Central memory CD4-positive, alpha-beta T cell (primary cell): ENCODE results near the gene GLIS2.

Experiments used
- DNase-seq: peaks from one replicate; pipeline ENCODE4 v3.0.0; 2022

GLIS2 gene

GRCh38 chr16:4354512-4355409 is 38.9 kb downstream of the GLIS2 start:
- DNase-seq, result no peak

DNA sequence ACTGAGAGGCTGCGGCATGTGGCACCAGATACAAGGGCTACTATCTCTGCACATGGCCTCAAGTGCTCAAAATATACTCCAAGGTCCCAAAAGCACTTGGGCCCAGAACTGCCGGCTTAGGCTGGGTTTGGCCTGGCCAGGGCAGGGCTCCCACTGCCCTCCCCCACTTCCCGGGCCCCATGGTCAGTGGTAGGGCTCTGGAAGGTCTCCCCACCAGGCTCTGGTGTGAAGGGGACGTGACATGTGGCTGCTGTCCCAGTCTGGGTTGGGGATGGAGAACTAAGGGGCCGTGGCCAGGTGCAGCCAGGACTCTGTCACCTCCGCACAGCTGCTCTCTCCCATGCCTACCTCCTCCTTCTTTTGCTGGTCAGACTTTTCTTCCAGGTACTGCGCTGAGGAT is 41.0 kb downstream of the GLIS2 start:
- no peak for DNase-seq

- DNase-seq, result no peak
These were observed 42.4 kb downstream of the GLIS2 start for GRCh38 chr16:4358236-4358635.

- DNase-seq, result peak; percentile 50
These were observed 43.1 kb downstream of the GLIS2 start for GRCh38 chr16:4358831-4359561.

- DNase-seq, result no peak
These were observed 44.0 kb downstream of the GLIS2 start for GRCh38 chr16:4359914-4360313.

DNA sequence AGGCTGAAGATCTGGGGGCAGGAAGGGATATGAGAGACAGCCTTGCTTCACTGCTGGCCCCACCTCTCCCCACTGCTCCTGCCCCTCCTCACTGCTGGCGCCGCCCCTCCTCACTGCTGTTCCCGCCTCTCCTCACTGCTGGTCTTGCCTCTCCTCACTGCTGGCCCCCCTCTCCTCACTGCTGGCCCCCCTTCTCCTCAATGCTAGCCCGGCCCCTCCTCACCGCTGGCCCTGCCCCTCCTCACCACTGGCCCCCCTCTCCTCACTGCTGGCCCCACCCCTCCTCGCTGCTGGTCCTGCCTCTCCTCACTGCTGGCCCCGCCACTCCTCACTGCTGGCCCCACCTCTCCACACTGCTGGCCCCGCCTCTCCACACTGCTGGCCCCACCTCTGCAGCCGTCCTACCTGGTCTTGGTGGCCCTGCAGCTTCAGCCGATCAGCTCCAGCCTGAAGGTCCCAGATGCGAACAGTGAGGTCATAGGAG is 44.7 kb downstream of the GLIS2 start:
- no peak for DNase-seq

DNA sequence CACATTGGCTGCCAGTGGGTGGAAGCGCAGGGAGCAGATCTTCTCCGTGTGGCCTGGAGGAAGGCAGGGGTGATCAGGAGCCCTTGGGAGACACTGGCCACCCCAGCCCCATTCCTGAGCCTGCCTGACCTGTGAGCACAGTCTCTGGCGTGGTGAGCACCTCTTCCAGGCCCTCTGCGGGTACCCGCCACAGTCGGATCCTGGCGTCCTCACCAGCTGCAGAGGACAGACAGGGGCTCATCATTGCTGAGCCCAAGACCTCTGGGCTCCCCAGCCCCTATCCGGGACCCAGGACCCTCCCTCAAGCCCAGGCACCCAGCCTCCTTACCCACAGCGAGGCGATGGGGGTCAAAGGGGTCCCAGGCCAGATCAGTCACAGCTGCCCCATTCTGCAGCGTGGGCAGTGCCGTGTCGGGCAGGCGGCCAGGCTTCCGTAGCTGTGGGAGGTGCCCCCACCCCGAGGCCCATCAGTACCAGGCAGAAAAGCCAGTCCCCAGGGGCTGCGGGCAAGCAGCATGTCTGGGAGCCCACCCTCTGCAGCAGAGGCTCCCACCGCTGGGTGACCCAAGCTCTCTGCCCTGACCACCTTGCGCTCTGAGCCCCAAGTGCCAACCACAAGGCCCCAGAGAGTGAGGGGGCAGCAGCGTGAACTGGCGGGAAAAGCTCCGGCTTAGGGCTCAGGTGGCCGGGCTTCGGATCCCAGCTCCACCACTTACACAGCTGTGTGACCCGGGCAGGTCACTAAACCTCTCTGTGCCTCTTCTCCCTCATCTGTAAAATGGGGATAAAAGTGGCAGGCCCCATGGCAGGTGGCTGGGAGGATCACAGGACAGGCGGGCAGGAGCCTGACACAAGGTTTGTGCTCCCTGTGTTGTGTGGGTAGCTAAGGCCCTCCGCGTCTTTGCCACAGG is 45.4 kb downstream of the GLIS2 start:
- DNase-seq, result no peak

- DNase-seq, result no peak
These were observed 46.1 kb downstream of the GLIS2 start for GRCh38 chr16:4361944-4362311.

DNA sequence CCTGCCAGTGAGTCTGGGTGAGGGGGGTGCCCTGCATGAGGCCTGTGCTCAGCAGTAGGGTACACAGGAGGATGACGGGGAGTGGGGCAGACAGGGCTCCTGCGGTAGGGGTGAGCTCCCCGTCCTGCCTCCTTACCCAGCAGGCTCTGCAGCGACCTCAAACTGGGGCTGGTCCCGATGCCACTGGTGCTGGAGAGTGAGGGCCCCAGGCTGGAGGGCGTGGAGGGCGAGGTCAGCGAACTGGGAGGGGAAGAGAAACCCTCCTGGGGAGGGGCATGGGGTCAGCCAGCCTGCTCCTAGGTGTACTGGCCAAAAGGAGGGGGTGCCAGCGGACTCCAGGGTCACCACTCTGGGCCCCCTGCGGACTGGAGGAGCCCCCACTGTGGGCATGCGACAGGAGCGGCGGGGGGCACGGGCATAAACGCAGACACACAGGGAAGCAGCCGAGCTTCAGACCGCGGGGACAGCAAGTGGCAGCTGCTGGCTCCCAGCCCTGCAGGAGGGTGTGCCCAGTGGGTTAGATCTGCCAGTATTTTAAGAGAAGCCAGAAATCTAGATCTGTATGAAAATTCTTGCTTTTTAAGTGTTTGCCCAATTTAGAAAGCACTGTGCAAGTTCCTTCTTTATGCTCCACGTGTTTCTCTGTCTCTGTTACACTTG is 46.7 kb downstream of the GLIS2 start:
- no peak for DNase-seq

DNA sequence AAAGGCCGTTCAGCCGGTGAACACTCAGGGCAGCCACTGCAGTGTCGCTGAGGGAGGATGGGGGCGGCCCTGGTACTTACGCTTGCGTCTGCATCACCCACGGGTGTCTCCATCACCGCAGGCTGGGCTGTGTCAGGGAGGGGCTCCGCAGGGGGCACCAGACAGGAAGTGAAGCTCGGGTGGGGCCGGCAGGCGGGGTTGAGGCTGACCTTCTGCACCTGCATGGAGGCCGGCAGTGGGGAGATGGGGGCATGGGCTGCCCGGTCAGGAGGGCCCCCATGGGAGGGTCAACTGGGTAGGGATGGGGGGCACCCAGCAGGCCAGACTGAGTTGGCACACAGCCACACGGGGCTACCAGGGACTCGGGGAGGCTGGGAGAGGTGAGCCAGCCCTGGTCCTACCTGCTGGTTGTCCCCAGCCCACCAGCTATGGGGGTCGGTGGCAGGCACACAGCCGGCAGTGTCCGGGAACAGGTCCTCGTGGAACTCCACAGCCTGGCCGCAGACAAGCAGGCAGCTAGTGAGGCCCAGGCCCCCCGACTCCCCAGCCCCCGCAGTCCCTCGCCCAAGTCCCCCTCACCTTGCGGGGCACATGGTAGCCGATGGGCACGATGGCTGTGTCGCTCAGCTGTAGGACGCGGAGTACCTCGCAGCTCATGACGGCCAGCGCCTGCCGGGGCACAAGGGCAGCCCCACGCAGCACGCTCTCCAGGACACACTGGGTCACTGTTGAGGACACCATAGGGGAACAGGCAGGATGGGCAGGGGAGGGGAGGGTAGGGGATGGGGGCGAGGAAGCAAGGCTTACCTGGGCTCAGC is 48.5 kb downstream of the GLIS2 start:
- DNase-seq, result no peak

- no peak for DNase-seq
These were observed 49.1 kb downstream of the GLIS2 start for GRCh38 chr16:4365014-4365406.

- no peak for DNase-seq
These were observed 49.7 kb downstream of the GLIS2 start for GRCh38 chr16:4365615-4366014.

- no peak for DNase-seq
These were observed 50.1 kb downstream of the GLIS2 start for GRCh38 chr16:4366016-4366415.

DNA sequence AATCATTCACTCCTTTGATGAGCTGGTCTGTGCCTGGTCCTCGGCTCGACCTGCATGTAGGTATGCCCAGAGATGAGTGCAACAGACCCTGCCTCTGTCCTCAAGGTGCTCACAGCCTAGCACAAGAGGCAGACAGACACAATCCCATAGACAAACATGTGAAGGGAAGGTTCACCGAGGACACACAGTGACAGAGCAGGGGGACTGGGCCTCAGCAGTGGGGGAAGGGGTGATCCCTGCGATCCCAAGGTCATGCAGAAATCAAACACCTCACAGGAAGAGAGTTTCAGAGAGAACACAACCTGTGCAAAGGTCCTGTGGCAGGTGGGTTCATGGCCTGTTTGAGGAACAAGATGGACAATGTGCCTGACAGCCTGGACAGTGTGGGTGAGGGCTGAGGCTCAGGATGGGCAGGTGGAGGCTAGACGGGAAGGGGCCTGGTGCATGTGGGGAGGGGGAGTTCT is 51.6 kb downstream of the GLIS2 start:
- no peak for DNase-seq

DNA sequence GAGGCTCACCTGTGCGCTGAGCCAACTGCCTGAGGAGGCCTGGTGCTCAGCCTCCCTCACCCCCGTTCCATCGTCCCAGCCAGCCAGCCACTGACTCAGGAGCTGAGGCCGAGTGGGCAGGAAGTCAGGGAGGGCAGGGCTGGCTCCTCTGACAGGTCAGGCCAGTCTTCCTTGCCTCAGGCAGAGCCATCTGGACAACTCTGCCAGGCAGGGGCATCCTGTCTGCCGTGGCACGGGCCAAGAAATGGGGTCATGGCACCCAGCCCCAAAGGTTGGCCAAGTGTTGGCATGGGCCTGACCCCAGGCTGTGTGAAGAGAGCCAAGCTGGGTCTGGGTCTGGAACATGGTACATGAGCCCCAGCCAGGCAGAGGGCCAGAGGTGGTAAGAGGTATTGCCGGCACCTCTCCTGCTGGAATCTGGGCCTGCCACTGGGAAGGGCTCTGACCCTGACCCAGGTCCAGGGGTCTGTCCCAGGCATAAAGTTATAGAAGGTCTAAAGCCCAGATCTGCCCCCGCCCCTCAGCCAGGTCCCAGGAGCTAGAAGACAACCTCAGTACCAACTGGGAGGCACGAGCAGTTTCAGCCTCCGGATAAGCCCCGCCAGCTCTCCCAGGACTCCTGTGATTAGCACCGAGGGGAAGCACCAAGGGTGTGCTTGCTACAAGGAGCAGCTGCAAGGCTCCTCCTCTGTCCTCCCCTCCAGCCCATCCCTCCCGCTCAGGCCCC is 53.3 kb downstream of the GLIS2 start:
- no peak for DNase-seq

- DNase-seq, result no peak
These were observed 54.3 kb downstream of the GLIS2 start for GRCh38 chr16:4370151-4370550.

GRCh38 chr16:4370570-4371356 is 54.9 kb downstream of the GLIS2 start:
- DNase-seq, result no peak

GRCh38 chr16:4371357-4372000 is 55.6 kb downstream of the GLIS2 start, which contains the start of gene VASN:
TSS of gene VASN (plus strand) at chr16:4371848. CDS start at chr16:4380878, 9,030 bp downstream.
- peak; percentile 69 for DNase-seq

DNA sequence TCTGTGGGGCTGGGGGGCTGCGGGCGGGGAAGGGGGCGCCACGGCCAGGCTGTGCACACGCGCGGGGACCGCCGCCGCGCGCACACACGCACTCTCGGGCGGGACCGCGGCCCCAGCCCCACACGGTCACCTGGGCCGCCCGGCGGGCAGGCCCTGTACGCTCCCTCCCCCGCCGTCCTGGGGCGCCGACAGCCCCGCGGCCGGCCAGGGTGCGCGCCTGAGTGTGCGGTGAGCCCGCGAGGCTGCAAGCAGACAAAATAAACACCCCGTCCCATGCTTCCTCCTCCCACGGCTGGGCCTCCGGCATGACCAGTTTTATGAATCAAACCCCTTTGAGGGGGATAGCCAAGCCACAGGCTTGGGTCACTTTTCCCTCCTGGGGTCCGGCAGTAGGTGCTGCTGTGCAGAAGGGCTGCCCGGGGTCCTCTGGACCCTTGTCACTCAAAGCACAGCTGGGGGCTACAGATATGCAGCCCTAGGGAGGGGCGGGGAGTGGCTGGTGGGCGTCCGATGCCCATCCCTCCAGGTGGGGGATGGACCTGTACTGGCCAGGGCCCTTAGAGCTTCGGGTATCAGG is 56.2 kb downstream of the GLIS2 start:
- DNase-seq, result peak; percentile 44
